GM12875 (cell line): ENCODE measurements around the gene PEA15.

Source experiments
- H3K4me3 ChIP-seq: one replicate; pipeline ENCODE4 v1.5.1; 2011; ENCODE audit warnings: low read depth, low read length, control low read depth
- TF ChIP-seq, protein P1 (sequence below): IDR thresholded peaks from 2 replicates; pipeline ENCODE4 v1.5.1; 2011; ENCODE audit warnings: low read depth, mild to moderate bottlenecking, control low read depth, inconsistent platforms, low read length, moderate library complexity, borderline replicate concordance; ENCODE audit not compliant: insufficient read depth

Gene PEA15

DNA sequence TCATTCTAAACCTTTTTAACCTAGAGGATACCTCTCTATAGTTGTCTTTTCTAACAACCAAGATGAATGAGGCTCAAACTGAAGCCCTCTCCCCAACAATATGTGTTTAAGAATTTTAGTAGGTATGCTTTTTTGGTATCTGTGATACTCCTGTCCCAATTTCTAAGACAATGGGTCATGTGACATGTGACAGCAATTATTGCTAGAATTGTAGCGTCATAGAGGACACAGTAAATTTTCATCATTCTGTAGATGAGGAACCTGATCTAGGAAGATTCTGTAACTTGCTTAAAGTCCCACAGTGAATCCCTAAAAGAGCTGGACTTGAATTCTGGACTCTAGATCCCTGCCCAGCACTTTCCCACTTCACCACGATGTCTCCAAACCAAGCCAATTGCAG, 26.5 kb upstream of the PEA15 start:
- no peak overlapping the region for H3K4me3 ChIP-seq
- TF ChIP-seq, protein P1, sequence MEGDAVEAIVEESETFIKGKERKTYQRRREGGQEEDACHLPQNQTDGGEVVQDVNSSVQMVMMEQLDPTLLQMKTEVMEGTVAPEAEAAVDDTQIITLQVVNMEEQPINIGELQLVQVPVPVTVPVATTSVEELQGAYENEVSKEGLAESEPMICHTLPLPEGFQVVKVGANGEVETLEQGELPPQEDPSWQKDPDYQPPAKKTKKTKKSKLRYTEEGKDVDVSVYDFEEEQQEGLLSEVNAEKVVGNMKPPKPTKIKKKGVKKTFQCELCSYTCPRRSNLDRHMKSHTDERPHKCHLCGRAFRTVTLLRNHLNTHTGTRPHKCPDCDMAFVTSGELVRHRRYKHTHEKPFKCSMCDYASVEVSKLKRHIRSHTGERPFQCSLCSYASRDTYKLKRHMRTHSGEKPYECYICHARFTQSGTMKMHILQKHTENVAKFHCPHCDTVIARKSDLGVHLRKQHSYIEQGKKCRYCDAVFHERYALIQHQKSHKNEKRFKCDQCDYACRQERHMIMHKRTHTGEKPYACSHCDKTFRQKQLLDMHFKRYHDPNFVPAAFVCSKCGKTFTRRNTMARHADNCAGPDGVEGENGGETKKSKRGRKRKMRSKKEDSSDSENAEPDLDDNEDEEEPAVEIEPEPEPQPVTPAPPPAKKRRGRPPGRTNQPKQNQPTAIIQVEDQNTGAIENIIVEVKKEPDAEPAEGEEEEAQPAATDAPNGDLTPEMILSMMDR: no peak

DNA sequence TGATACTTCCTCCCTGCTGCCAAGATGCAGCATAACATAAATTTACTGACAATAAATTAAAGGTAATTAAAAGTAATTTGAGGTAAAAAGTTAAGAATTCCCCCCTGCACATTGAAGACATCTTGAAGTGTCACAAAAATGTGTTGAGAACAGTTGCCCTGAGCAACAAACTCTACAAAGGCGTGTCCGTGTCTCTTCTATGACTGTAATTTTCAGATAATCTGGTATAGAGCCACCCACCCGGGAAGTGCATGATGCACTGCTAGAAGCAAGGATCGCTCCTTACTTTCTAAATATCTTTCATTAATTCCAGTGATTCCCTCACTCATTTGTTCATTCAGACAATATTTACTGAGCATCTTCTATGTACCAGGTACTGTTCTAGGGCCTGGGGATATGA, 25.8 kb upstream of the PEA15 start:
- TF ChIP-seq, protein P1: no peak
- no peak overlapping the region for H3K4me3 ChIP-seq

DNA sequence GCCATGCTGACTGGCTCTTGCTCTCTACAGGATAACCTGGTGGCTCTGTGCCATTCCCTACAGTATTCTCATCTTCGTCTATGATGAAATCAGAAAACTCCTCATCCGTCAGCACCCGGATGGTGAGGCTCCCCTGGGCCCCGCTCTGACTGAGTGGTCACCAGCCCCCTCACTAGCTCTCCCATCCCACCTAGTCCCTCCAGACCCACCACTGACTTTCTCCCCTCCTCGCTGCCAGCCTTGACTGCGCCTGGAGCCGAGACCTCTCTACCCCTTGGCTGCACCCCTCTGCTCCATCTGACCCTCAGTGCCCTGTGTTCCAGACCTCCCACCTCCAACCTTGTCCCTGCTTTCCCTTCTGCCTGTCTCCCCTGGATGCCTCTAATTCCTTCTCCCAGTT, 18.9 kb upstream of the PEA15 start:
- TF ChIP-seq, protein P1: no peak
- H3K4me3 ChIP-seq: no peak overlapping the region

DNA sequence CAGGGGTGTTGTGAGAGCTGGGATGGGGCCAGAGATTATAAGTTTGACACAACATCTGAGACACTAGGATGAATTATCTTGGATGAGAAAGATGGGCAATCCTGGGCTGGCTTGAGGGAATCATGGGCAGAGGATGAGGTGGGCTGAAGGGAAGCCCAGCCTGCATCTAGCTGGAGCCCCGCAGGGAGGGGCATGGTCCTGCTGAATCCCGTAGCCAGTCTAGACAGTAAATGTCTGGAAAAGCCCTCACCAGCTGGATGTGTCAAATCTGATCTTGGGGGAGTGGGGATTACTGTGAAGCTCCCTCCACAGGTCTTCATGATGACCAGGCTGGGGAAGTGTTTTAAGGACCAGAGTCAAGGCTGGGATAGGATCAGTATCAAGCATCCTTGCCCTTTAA, 18.5 kb upstream of the PEA15 start:
- TF ChIP-seq, protein P1: no peak
- H3K4me3 ChIP-seq: no peak overlapping the region

DNA sequence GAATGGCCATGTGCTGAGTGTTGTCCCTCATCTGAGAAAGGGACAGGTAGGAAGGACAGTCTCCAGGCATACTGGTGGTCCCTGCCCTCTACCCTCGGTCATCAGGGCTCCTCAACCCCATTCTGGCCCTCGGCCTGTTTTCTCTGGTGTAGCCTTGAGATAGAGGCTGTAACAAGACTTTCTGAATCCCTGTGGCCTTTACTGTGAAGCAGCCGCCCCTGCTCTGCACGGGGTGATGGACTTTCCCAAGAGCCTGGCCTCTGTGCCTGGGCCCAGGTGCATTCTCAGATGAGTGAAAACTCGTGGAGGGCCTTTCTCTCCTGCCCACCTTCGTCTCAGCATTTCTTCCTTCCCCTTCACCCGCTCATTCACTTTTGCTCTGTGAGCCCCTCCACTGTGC, 17.8 kb upstream of the PEA15 start:
- no peak overlapping the region for H3K4me3 ChIP-seq
- TF ChIP-seq, protein P1: no peak

DNA sequence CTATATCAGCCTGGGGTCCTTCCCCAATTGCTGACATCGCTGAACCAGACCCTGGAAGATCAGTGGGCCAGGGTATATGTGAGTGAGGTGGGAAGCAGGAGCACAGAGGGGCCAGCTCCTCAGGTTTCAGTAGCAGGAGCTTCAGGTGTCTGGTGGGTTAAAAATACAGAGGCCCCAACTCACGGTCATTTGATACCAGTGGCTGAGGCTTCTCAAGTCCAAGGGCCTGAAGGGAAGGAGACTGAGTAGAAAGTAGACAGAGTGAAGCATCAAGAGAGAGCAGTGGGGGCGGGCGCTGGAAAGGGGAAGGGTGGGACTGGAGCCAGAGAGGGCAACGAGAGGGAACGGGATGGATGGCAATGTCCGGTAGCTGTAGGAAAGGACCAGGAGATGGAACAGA, 16.8 kb upstream of the PEA15 start:
- TF ChIP-seq, protein P1: no peak
- H3K4me3 ChIP-seq: no peak overlapping the region

DNA sequence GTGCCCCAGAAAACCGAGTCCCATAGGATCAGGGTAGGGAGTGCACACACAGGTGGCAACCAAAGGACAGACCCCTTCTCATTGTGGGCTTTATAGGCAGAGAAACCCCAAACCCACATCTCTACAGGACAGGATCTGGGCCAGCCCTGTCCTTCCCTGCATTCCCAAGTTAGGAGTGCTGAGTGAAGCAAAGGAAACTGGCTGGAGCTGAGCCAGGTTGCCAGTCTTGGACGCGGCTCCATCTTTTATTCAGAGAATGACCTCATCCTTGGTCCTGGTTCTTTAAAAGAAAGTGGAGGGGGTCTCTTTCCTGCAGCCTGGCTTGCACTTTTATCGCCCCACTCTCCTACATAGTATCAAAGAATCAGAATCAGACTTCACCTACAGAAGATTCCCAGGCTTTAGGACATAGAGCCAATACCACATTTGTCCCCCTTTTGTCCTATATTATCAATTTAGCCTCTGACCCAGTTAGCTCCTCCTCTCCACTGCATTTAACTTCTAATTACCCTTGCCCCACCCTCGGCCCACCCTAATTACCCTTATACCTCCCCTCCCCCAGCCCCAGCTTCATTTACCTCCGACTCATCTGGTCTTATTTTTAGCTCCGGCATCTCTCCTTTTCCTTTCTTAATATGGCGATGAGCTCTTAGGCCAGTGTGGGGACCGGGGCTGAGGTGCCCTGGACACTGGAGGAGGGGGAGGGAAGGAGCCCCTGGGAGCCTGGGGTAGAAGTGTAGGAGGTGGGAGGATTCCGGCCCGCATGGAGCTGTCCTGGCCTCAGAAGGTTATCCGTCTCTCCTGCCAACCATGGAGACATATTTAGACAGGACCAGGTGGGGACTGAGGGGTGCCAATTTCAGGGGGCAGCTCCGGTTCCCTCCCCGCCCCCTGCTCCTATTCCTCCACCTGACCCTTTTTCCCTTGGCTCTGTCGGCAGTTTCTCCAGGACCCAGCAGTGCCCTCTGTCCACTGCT, 15.2 kb upstream of the PEA15 start, which contains the start of gene CASQ1:
Gene CASQ1, plus strand, starts transcription at position 927 of the 977 bp plus-strand sequence. CDS start 177 bp downstream, outside the sequence.
- TF ChIP-seq, protein P1: no peak
- no peak within 1 kb of the TSS for H3K4me3 ChIP-seq
